DOHH2 (cell line): Measurements from ENCODE around the gene CACNA2D3.

Experiments used
- EZH2phosphoT487 ChIP-seq: fragments of 200-600 bp; sonication (generic); IDR thresholded peaks from 2 replicates; pipeline ENCODE4 v1.6.1; 2017; ENCODE audit warnings: borderline replicate concordance, mild to moderate bottlenecking, antibody characterized with exemption, low read length, moderate library complexity, mixed read lengths
- TF ChIP-seq, protein P1 (sequence below): fragments of 200-600 bp; sonication (generic); IDR thresholded peaks from one replicate; pipeline ENCODE4 v1.5.1; 2014; ENCODE audit warnings: antibody characterized with exemption, mild to moderate bottlenecking, low read depth, low read length; ENCODE audit not compliant: poor library complexity, severe bottlenecking

DNA sequence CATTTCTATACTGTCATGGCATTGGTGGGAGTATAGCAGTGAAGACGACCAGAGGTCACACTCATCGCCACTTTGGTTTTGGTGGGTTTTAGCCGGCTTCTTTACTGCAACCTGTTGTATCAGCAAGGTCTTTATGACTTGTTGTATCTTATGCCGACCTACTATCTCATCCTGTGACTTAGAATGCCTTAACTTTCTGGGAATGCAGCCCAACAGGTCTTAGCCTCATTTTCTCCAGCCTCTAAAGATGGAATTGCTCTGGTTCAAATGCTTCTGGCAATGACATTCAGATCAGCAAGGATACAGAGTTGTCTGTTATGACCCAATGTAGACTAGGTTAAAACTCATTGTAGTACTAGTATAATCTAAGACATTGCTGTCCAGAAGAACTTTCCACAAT lies 860.5 kb downstream of the CACNA2D3 start:
- TF ChIP-seq, protein P1, sequence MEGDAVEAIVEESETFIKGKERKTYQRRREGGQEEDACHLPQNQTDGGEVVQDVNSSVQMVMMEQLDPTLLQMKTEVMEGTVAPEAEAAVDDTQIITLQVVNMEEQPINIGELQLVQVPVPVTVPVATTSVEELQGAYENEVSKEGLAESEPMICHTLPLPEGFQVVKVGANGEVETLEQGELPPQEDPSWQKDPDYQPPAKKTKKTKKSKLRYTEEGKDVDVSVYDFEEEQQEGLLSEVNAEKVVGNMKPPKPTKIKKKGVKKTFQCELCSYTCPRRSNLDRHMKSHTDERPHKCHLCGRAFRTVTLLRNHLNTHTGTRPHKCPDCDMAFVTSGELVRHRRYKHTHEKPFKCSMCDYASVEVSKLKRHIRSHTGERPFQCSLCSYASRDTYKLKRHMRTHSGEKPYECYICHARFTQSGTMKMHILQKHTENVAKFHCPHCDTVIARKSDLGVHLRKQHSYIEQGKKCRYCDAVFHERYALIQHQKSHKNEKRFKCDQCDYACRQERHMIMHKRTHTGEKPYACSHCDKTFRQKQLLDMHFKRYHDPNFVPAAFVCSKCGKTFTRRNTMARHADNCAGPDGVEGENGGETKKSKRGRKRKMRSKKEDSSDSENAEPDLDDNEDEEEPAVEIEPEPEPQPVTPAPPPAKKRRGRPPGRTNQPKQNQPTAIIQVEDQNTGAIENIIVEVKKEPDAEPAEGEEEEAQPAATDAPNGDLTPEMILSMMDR, result no peak
- no peak for TF ChIP-seq EZH2phosphoT487
